Measurements from ENCODE around the gene AGO1.

GRCh38 chr1:35931446-35932157 is 48.6 kb downstream of the AGO1 start:
- no peak for TF ChIP-seq ZBTB38 (CRISPR knock-in tag; IDR thresholded peaks at IDR 0.05)
- no peak for TF ChIP-seq POLR2AphosphoS5 (IDR thresholded peaks at IDR 0.05; ENCODE audit: low read depth, low read length)
- TF ChIP-seq ARNT (IDR thresholded peaks at IDR 0.05), result no peak
- no peak for TF ChIP-seq JARID2 (CRISPR knock-in tag; IDR thresholded peaks at IDR 0.05; ENCODE audit: insufficient replicate concordance)
- no peak for TF ChIP-seq GMEB2 (CRISPR knock-in tag; IDR thresholded peaks at IDR 0.05; ENCODE audit: low read depth)
- TF ChIP-seq CTCF (CRISPR knock-in tag; IDR thresholded peaks at IDR 0.05), result no peak
- TF ChIP-seq RFX5 (IDR thresholded peaks at IDR 0.05; ENCODE audit: low read depth, low read length), result no peak
- TF ChIP-seq ZNF382 (CRISPR knock-in tag; IDR thresholded peaks at IDR 0.05; ENCODE audit: borderline replicate concordance), result no peak
- no peak; the same call in 1 of the 2 replicates for TF ChIP-seq SIN3A (IDR thresholded peaks at IDR 0.05; ENCODE audit: borderline replicate concordance, low read depth, low read length)
- TF ChIP-seq CBX5 (CRISPR knock-in tag; IDR thresholded peaks at IDR 0.05; ENCODE audit: borderline replicate concordance), result no peak
- TF ChIP-seq CSRNP2 (CRISPR knock-in tag; conservative IDR thresholded peaks at IDR 0.05; ENCODE audit: low read depth), result no peak; the same call in 1 of the 2 replicates
- no peak for TF ChIP-seq GTF2F1 (IDR thresholded peaks at IDR 0.05; ENCODE audit: low read length)
- TF ChIP-seq ZMYM2 (CRISPR knock-in tag; IDR thresholded peaks at IDR 0.05), result no peak
- no peak for TF ChIP-seq MNT (IDR thresholded peaks at IDR 0.05)
